GM23338 (cell line): Measurements from ENCODE around the gene ST6GALNAC3. TPM values are rescaled to one million over a fixed set of nuclear protein-coding genes. Genes with fewer than 3 reads are reported as not detected.

Experiments used
- ATAC-seq: fragments of 200-7000 bp; cut with Tn5 transposase; 3 replicates; pipeline ENCODE4 v1.9.1; 2020
- DNase-seq: peaks from one replicate; pipeline ENCODE4 v3.0.0-alpha.2; 2015; ENCODE audit warnings: low spot score
- H2AFZ ChIP-seq: fragments of 200-600 bp; sonication (generic); 2 replicates; pipeline ENCODE4 v1.8.0; 2016; ENCODE audit warnings: antibody characterized with exemption, mild to moderate bottlenecking, moderate library complexity
- H3F3A ChIP-seq: fragments of 200-600 bp; sonication (generic); replicated peaks from 2 replicates; pipeline ENCODE4 v1.8.0; 2017; ENCODE audit warnings: antibody characterized with exemption, mixed run types, low read depth
- H3K27ac ChIP-seq: fragments of 200-600 bp; sonication (generic); 2 replicates; pipeline ENCODE4 v1.6.1; 2016; ENCODE audit warnings: low read depth
- H3K27me3 ChIP-seq: fragments of 200-600 bp; sonication (generic); 2 replicates; pipeline ENCODE4 v1.8.0; 2016; ENCODE audit warnings: mild to moderate bottlenecking, mixed run types, moderate library complexity; ENCODE audit not compliant: insufficient read depth
- H3K36me3 ChIP-seq: fragments of 200-600 bp; sonication (generic); 2 replicates; pipeline ENCODE4 v1.8.0; 2016; ENCODE audit warnings: mild to moderate bottlenecking; ENCODE audit not compliant: insufficient read depth
- H3K4me1 ChIP-seq: fragments of 200-600 bp; sonication (generic); 2 replicates; pipeline ENCODE4 v1.8.0; 2016; ENCODE audit warnings: mild to moderate bottlenecking, moderate library complexity; ENCODE audit not compliant: insufficient read depth
- H3K4me2 ChIP-seq: fragments of 200-600 bp; sonication (generic); 2 replicates; pipeline ENCODE4 v1.7.1; 2017; ENCODE audit warnings: mixed run types
- H3K4me3 ChIP-seq: fragments of 200-600 bp; sonication (generic); 2 replicates; pipeline ENCODE4 v1.6.1; 2016; ENCODE audit warnings: mixed run types
- H3K79me2 ChIP-seq: fragments of 200-600 bp; sonication (generic); replicated peaks from 2 replicates; pipeline ENCODE4 v1.8.0; 2017; ENCODE audit warnings: mild to moderate bottlenecking; ENCODE audit not compliant: insufficient read depth
- H3K9me2 ChIP-seq: fragments of 200-600 bp; sonication (generic); 2 replicates; pipeline ENCODE4 v1.8.0; 2017; ENCODE audit not compliant: insufficient read depth
- H4K20me1 ChIP-seq: fragments of 200-600 bp; sonication (generic); replicated peaks from 2 replicates; pipeline ENCODE4 v1.8.0; 2017; ENCODE audit warnings: mild to moderate bottlenecking; ENCODE audit not compliant: insufficient read depth
- H3K27ac Mint-ChIP-seq: 2 replicates; pipeline ENCODE4 v1.8.0; 2020; ENCODE audit warnings: inconsistent platforms, mild to moderate bottlenecking, moderate library complexity, mixed read lengths
- H3K27me3 Mint-ChIP-seq: 3 replicates; pipeline ENCODE4 v1.8.0; 2022; ENCODE audit warnings: low read depth, mild to moderate bottlenecking, moderate library complexity, mixed read lengths, inconsistent platforms; ENCODE audit not compliant: insufficient read depth, poor library complexity
- H3K36me3 Mint-ChIP-seq: 3 replicates; pipeline ENCODE4 v1.8.0; 2021; ENCODE audit warnings: low read depth, mild to moderate bottlenecking, inconsistent platforms, moderate library complexity, mixed read lengths
- H3K4me1 Mint-ChIP-seq: 3 replicates; pipeline ENCODE4 v1.8.0; 2020; ENCODE audit warnings: mild to moderate bottlenecking, inconsistent platforms, mixed read lengths
- H3K4me3 Mint-ChIP-seq: 3 replicates; pipeline ENCODE4 v1.8.0; 2021; ENCODE audit warnings: moderate library complexity, mild to moderate bottlenecking, inconsistent platforms, mixed read lengths
- H3K9me3 Mint-ChIP-seq: 3 replicates; pipeline ENCODE4 v1.8.0; 2020; ENCODE audit warnings: moderate library complexity, mild to moderate bottlenecking, inconsistent platforms, mixed read lengths
- CREB1 ChIP-seq: fragments of 250-450 bp; sonication (Bioruptor Pico); IDR thresholded peaks from 2 replicates; pipeline ENCODE4 v1.5.0; 2020; ENCODE audit warnings: low read depth, mild to moderate bottlenecking, moderate library complexity
- ETS1 ChIP-seq: IDR thresholded peaks from 2 replicates; pipeline ENCODE4 v1.6.1; 2016; ENCODE audit warnings: antibody characterized with exemption
- EZH2 ChIP-seq: fragments of 200-600 bp; sonication (generic); IDR thresholded peaks from one replicate; pipeline ENCODE4 v1.8.0; 2017; ENCODE audit warnings: antibody characterized with exemption, mild to moderate bottlenecking, low read depth; ENCODE audit not compliant: unreplicated experiment
- EZH2phosphoT487 ChIP-seq: fragments of 200-600 bp; sonication (generic); IDR thresholded peaks from one replicate; pipeline ENCODE4 v1.8.1; 2018; ENCODE audit warnings: antibody characterized with exemption; ENCODE audit not compliant: unreplicated experiment
- JUNB ChIP-seq: IDR thresholded peaks from one replicate; pipeline ENCODE4 v1.6.1; 2016; ENCODE audit warnings: antibody characterized with exemption; ENCODE audit not compliant: unreplicated experiment
- NANOG ChIP-seq: IDR thresholded peaks from 2 replicates; pipeline ENCODE4 v1.6.1; 2016; ENCODE audit warnings: antibody characterized with exemption, borderline replicate concordance
- POLR2AphosphoS5 ChIP-seq: IDR thresholded peaks from 2 replicates; pipeline ENCODE4 v1.6.1; 2016; ENCODE audit warnings: antibody characterized with exemption, low read depth
- STAT1 ChIP-seq: IDR thresholded peaks from one replicate; pipeline ENCODE4 v1.6.1; 2016; ENCODE audit warnings: antibody characterized with exemption; ENCODE audit not compliant: unreplicated experiment
- ZNF114 ChIP-seq: fragments of 250-450 bp; sonication (Bioruptor Pico); IDR thresholded peaks from 2 replicates; pipeline ENCODE4 v1.5.0; 2020; ENCODE audit warnings: mild to moderate bottlenecking, moderate library complexity
- ZNF331 ChIP-seq: fragments of 250-450 bp; sonication (Bioruptor Pico); IDR thresholded peaks from 2 replicates; pipeline ENCODE4 v1.5.0; 2020; ENCODE audit warnings: low read depth, mild to moderate bottlenecking, moderate library complexity
- polyA plus RNA-seq: library from polyadenylated mRNA; unstranded; fragments of >200 nt; fragmentation: Nextera tagmentation; extraction: Ambion mirVana; gene quantifications from 2 replicates; pipeline ENCODE4 v1.2.1, GENCODE V29; 2016
- total RNA-seq: library from RNA; depleted of rRNA; stranded (reverse); fragments of >200 nt; shearing (Covaris generic); gene quantifications from 2 replicates; pipeline ENCODE4 v1.2.3, GENCODE V29; 2014
- TF ChIP-seq, protein P1 (sequence below): IDR thresholded peaks from one replicate; pipeline ENCODE4 v1.6.1; 2018; ENCODE audit warnings: antibody characterized with exemption; ENCODE audit not compliant: unreplicated experiment
- TF ChIP-seq, protein P2 (sequence below): fragments of 250-450 bp; sonication (Bioruptor Pico); IDR thresholded peaks from 2 replicates; pipeline ENCODE4 v1.5.0; 2020; ENCODE audit warnings: mild to moderate bottlenecking, moderate library complexity
- TF ChIP-seq, protein P3 (sequence below), 2 experiments: fragments of 200-600 bp in 1 of 2; sonication (generic) in 1 of 2; conservative IDR thresholded peaks; 2 replicates each; pipeline versions ENCODE4 v1.5.1 to v1.6.1; 2016 to 2017; ENCODE audit warnings: antibody characterized with exemption in 2 of 2, low read depth in 2 of 2, mild to moderate bottlenecking in 2 of 2, moderate library complexity in 1 of 2

Gene ST6GALNAC3
- total and polyA plus RNA-seq, 2 experiments from 2014 or later: 4.7 to 11.6 TPM

DNA sequence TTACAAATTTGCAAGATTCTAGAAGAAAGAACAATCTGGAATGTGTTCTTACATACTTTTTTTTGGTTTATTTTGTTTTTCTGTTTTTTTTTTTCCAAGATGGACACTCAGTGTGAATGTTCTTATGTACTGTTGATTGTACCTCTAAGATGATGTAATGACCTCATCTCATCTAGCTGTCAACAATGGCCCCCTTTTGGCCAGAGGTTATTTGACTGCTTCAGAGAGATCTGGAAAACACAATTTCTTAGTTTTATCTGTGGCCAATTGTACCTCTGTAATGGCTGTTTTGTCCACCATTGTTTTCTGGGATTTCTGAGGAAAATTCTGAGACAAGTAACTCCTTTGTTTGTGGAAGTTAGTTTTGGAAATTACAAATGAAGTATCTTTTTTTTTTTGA is 38.9 kb downstream of the ST6GALNAC3 start:
- H3K4me1 ChIP-seq: peaks cover 7% of the 10 kb centered on the region; the same call in 1 of the 2 replicates
- Mint-ChIP-seq H3K9me3 (peaks cover 15% of the 10 kb centered on the region), H3K27me3 (no peaks in the 10 kb centered on the region), H3K4me1 (peaks cover 7% of the 10 kb centered on the region; the same call in 2 of the 3 replicates), H3K27ac (no peak overlapping the region), H3K4me3 (no peak overlapping the region), H3K36me3 (peaks cover 18% of the 10 kb centered on the region)
- ATAC-seq (no peak), DNase-seq (no peak)
- H3K4me3 ChIP-seq: no peak overlapping the region
- TF ChIP-seq, protein P1, sequence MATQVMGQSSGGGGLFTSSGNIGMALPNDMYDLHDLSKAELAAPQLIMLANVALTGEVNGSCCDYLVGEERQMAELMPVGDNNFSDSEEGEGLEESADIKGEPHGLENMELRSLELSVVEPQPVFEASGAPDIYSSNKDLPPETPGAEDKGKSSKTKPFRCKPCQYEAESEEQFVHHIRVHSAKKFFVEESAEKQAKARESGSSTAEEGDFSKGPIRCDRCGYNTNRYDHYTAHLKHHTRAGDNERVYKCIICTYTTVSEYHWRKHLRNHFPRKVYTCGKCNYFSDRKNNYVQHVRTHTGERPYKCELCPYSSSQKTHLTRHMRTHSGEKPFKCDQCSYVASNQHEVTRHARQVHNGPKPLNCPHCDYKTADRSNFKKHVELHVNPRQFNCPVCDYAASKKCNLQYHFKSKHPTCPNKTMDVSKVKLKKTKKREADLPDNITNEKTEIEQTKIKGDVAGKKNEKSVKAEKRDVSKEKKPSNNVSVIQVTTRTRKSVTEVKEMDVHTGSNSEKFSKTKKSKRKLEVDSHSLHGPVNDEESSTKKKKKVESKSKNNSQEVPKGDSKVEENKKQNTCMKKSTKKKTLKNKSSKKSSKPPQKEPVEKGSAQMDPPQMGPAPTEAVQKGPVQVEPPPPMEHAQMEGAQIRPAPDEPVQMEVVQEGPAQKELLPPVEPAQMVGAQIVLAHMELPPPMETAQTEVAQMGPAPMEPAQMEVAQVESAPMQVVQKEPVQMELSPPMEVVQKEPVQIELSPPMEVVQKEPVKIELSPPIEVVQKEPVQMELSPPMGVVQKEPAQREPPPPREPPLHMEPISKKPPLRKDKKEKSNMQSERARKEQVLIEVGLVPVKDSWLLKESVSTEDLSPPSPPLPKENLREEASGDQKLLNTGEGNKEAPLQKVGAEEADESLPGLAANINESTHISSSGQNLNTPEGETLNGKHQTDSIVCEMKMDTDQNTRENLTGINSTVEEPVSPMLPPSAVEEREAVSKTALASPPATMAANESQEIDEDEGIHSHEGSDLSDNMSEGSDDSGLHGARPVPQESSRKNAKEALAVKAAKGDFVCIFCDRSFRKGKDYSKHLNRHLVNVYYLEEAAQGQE: no peak
- no peak for TF ChIP-seq ETS1
- no peak for TF ChIP-seq POLR2AphosphoS5
- TF ChIP-seq CREB1 (CRISPR knock-in tag): no peak
- TF ChIP-seq, protein P2, sequence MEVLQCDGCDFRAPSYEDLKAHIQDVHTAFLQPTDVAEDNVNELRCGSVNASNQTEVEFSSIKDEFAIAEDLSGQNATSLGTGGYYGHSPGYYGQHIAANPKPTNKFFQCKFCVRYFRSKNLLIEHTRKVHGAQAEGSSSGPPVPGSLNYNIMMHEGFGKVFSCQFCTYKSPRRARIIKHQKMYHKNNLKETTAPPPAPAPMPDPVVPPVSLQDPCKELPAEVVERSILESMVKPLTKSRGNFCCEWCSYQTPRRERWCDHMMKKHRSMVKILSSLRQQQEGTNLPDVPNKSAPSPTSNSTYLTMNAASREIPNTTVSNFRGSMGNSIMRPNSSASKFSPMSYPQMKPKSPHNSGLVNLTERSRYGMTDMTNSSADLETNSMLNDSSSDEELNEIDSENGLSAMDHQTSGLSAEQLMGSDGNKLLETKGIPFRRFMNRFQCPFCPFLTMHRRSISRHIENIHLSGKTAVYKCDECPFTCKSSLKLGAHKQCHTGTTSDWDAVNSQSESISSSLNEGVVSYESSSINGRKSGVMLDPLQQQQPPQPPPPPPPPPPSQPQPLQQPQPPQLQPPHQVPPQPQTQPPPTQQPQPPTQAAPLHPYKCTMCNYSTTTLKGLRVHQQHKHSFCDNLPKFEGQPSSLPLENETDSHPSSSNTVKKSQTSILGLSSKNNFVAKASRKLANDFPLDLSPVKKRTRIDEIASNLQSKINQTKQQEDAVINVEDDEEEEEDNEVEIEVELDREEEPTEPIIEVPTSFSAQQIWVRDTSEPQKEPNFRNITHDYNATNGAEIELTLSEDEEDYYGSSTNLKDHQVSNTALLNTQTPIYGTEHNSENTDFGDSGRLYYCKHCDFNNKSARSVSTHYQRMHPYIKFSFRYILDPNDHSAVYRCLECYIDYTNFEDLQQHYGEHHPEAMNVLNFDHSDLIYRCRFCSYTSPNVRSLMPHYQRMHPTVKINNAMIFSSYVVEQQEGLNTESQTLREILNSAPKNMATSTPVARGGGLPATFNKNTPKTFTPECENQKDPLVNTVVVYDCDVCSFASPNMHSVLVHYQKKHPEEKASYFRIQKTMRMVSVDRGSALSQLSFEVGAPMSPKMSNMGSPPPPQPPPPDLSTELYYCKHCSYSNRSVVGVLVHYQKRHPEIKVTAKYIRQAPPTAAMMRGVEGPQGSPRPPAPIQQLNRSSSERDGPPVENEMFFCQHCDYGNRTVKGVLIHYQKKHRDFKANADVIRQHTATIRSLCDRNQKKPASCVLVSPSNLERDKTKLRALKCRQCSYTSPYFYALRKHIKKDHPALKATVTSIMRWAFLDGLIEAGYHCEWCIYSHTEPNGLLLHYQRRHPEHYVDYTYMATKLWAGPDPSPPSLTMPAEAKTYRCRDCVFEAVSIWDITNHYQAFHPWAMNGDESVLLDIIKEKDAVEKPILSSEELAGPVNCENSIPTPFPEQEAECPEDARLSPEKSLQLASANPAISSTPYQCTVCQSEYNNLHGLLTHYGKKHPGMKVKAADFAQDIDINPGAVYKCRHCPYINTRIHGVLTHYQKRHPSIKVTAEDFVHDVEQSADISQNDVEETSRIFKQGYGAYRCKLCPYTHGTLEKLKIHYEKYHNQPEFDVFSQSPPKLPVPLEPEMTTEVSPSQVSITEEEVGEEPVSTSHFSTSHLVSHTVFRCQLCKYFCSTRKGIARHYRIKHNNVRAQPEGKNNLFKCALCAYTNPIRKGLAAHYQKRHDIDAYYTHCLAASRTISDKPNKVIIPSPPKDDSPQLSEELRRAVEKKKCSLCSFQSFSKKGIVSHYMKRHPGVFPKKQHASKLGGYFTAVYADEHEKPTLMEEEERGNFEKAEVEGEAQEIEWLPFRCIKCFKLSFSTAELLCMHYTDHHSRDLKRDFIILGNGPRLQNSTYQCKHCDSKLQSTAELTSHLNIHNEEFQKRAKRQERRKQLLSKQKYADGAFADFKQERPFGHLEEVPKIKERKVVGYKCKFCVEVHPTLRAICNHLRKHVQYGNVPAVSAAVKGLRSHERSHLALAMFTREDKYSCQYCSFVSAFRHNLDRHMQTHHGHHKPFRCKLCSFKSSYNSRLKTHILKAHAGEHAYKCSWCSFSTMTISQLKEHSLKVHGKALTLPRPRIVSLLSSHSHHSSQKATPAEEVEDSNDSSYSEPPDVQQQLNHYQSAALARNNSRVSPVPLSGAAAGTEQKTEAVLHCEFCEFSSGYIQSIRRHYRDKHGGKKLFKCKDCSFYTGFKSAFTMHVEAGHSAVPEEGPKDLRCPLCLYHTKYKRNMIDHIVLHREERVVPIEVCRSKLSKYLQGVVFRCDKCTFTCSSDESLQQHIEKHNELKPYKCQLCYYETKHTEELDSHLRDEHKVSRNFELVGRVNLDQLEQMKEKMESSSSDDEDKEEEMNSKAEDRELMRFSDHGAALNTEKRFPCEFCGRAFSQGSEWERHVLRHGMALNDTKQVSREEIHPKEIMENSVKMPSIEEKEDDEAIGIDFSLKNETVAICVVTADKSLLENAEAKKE (CRISPR knock-in tag): no peak
- no peak for TF ChIP-seq ZNF331 (CRISPR knock-in tag)
- TF ChIP-seq EZH2phosphoT487: no peak
- TF ChIP-seq, protein P3, sequence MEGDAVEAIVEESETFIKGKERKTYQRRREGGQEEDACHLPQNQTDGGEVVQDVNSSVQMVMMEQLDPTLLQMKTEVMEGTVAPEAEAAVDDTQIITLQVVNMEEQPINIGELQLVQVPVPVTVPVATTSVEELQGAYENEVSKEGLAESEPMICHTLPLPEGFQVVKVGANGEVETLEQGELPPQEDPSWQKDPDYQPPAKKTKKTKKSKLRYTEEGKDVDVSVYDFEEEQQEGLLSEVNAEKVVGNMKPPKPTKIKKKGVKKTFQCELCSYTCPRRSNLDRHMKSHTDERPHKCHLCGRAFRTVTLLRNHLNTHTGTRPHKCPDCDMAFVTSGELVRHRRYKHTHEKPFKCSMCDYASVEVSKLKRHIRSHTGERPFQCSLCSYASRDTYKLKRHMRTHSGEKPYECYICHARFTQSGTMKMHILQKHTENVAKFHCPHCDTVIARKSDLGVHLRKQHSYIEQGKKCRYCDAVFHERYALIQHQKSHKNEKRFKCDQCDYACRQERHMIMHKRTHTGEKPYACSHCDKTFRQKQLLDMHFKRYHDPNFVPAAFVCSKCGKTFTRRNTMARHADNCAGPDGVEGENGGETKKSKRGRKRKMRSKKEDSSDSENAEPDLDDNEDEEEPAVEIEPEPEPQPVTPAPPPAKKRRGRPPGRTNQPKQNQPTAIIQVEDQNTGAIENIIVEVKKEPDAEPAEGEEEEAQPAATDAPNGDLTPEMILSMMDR (conservative IDR thresholded peaks at IDR 0.05; ENCODE audit: low read depth in 2 of 2): no peak
- TF ChIP-seq ZNF114 (CRISPR knock-in tag): no peak
- no peak for TF ChIP-seq JUNB
- TF ChIP-seq NANOG: no peak
- no peak for TF ChIP-seq EZH2
- TF ChIP-seq STAT1: no peak
- H3K9me2 ChIP-seq: no peaks in the 10 kb centered on the region
- H3K27me3 ChIP-seq: no peaks in the 10 kb centered on the region
- no peaks in the 10 kb centered on the region for H3K36me3 ChIP-seq
- no peak overlapping the region for H3K27ac ChIP-seq
- no peak overlapping the region for H2AFZ ChIP-seq
- H3K79me2 ChIP-seq: peaks cover 32% of the 10 kb centered on the region
- H3F3A ChIP-seq: no peaks in the 10 kb centered on the region
- H4K20me1 ChIP-seq: no peaks in the 10 kb centered on the region; the same call in 1 of the 2 replicates
- H3K4me2 ChIP-seq: no peak overlapping the region
